GM23338 (cell line): ENCODE results near the gene PARP1. TPM values are rescaled to one million over a fixed set of nuclear protein-coding genes. Genes with fewer than 3 reads are reported as not detected.

Experiments used
- ATAC-seq: fragments of 200-7000 bp; cut with Tn5 transposase; 3 replicates; pipeline ENCODE4 v1.9.1; 2020
- DNase-seq: peaks from one replicate; pipeline ENCODE4 v3.0.0-alpha.2; 2015; ENCODE audit warnings: low spot score
- H2AFZ ChIP-seq: fragments of 200-600 bp; sonication (generic); 2 replicates; pipeline ENCODE4 v1.8.0; 2016; ENCODE audit warnings: antibody characterized with exemption, mild to moderate bottlenecking, moderate library complexity
- H3F3A ChIP-seq: fragments of 200-600 bp; sonication (generic); replicated peaks from 2 replicates; pipeline ENCODE4 v1.8.0; 2017; ENCODE audit warnings: antibody characterized with exemption, mixed run types, low read depth
- H3K27ac ChIP-seq: fragments of 200-600 bp; sonication (generic); 2 replicates; pipeline ENCODE4 v1.6.1; 2016; ENCODE audit warnings: low read depth
- H3K27me3 ChIP-seq: fragments of 200-600 bp; sonication (generic); 2 replicates; pipeline ENCODE4 v1.8.0; 2016; ENCODE audit warnings: mild to moderate bottlenecking, mixed run types, moderate library complexity; ENCODE audit not compliant: insufficient read depth
- H3K36me3 ChIP-seq: fragments of 200-600 bp; sonication (generic); 2 replicates; pipeline ENCODE4 v1.8.0; 2016; ENCODE audit warnings: mild to moderate bottlenecking; ENCODE audit not compliant: insufficient read depth
- H3K4me1 ChIP-seq: fragments of 200-600 bp; sonication (generic); 2 replicates; pipeline ENCODE4 v1.8.0; 2016; ENCODE audit warnings: mild to moderate bottlenecking, moderate library complexity; ENCODE audit not compliant: insufficient read depth
- H3K4me2 ChIP-seq: fragments of 200-600 bp; sonication (generic); 2 replicates; pipeline ENCODE4 v1.7.1; 2017; ENCODE audit warnings: mixed run types
- H3K4me3 ChIP-seq: fragments of 200-600 bp; sonication (generic); 2 replicates; pipeline ENCODE4 v1.6.1; 2016; ENCODE audit warnings: mixed run types
- H3K79me2 ChIP-seq: fragments of 200-600 bp; sonication (generic); replicated peaks from 2 replicates; pipeline ENCODE4 v1.8.0; 2017; ENCODE audit warnings: mild to moderate bottlenecking; ENCODE audit not compliant: insufficient read depth
- H3K9me2 ChIP-seq: fragments of 200-600 bp; sonication (generic); 2 replicates; pipeline ENCODE4 v1.8.0; 2017; ENCODE audit not compliant: insufficient read depth
- H4K20me1 ChIP-seq: fragments of 200-600 bp; sonication (generic); replicated peaks from 2 replicates; pipeline ENCODE4 v1.8.0; 2017; ENCODE audit warnings: mild to moderate bottlenecking; ENCODE audit not compliant: insufficient read depth
- H3K27ac Mint-ChIP-seq: 2 replicates; pipeline ENCODE4 v1.8.0; 2020; ENCODE audit warnings: inconsistent platforms, mild to moderate bottlenecking, moderate library complexity, mixed read lengths
- H3K27me3 Mint-ChIP-seq: 3 replicates; pipeline ENCODE4 v1.8.0; 2022; ENCODE audit warnings: low read depth, mild to moderate bottlenecking, moderate library complexity, mixed read lengths, inconsistent platforms; ENCODE audit not compliant: insufficient read depth, poor library complexity
- H3K36me3 Mint-ChIP-seq: 3 replicates; pipeline ENCODE4 v1.8.0; 2021; ENCODE audit warnings: low read depth, mild to moderate bottlenecking, inconsistent platforms, moderate library complexity, mixed read lengths
- H3K4me1 Mint-ChIP-seq: 3 replicates; pipeline ENCODE4 v1.8.0; 2020; ENCODE audit warnings: mild to moderate bottlenecking, inconsistent platforms, mixed read lengths
- H3K4me3 Mint-ChIP-seq: 3 replicates; pipeline ENCODE4 v1.8.0; 2021; ENCODE audit warnings: moderate library complexity, mild to moderate bottlenecking, inconsistent platforms, mixed read lengths
- H3K9me3 Mint-ChIP-seq: 3 replicates; pipeline ENCODE4 v1.8.0; 2020; ENCODE audit warnings: moderate library complexity, mild to moderate bottlenecking, inconsistent platforms, mixed read lengths
- CREB1 ChIP-seq: fragments of 250-450 bp; sonication (Bioruptor Pico); IDR thresholded peaks from 2 replicates; pipeline ENCODE4 v1.5.0; 2020; ENCODE audit warnings: low read depth, mild to moderate bottlenecking, moderate library complexity
- CTCF ChIP-seq, 2 experiments: fragments of 200-600 bp in 1 of 2; sonication (generic) in 1 of 2; conservative IDR thresholded peaks; 2 replicates each; pipeline versions ENCODE4 v1.5.1 to v1.6.1; 2016 to 2017; ENCODE audit warnings: antibody characterized with exemption in 2 of 2, low read depth in 2 of 2, mild to moderate bottlenecking in 2 of 2, moderate library complexity in 1 of 2
- EZH2 ChIP-seq: fragments of 200-600 bp; sonication (generic); IDR thresholded peaks from one replicate; pipeline ENCODE4 v1.8.0; 2017; ENCODE audit warnings: antibody characterized with exemption, mild to moderate bottlenecking, low read depth; ENCODE audit not compliant: unreplicated experiment
- EZH2phosphoT487 ChIP-seq: fragments of 200-600 bp; sonication (generic); IDR thresholded peaks from one replicate; pipeline ENCODE4 v1.8.1; 2018; ENCODE audit warnings: antibody characterized with exemption; ENCODE audit not compliant: unreplicated experiment
- JUNB ChIP-seq: IDR thresholded peaks from one replicate; pipeline ENCODE4 v1.6.1; 2016; ENCODE audit warnings: antibody characterized with exemption; ENCODE audit not compliant: unreplicated experiment
- NANOG ChIP-seq: IDR thresholded peaks from 2 replicates; pipeline ENCODE4 v1.6.1; 2016; ENCODE audit warnings: antibody characterized with exemption, borderline replicate concordance
- POLR2AphosphoS5 ChIP-seq: IDR thresholded peaks from 2 replicates; pipeline ENCODE4 v1.6.1; 2016; ENCODE audit warnings: antibody characterized with exemption, low read depth
- STAT1 ChIP-seq: IDR thresholded peaks from one replicate; pipeline ENCODE4 v1.6.1; 2016; ENCODE audit warnings: antibody characterized with exemption; ENCODE audit not compliant: unreplicated experiment
- ZNF114 ChIP-seq: fragments of 250-450 bp; sonication (Bioruptor Pico); IDR thresholded peaks from 2 replicates; pipeline ENCODE4 v1.5.0; 2020; ENCODE audit warnings: mild to moderate bottlenecking, moderate library complexity
- ZNF331 ChIP-seq: fragments of 250-450 bp; sonication (Bioruptor Pico); IDR thresholded peaks from 2 replicates; pipeline ENCODE4 v1.5.0; 2020; ENCODE audit warnings: low read depth, mild to moderate bottlenecking, moderate library complexity
- polyA plus RNA-seq: library from polyadenylated mRNA; unstranded; fragments of >200 nt; fragmentation: Nextera tagmentation; extraction: Ambion mirVana; gene quantifications from 2 replicates; pipeline ENCODE4 v1.2.1, GENCODE V29; 2016
- total RNA-seq: library from RNA; depleted of rRNA; stranded (reverse); fragments of >200 nt; shearing (Covaris generic); gene quantifications from 2 replicates; pipeline ENCODE4 v1.2.3, GENCODE V29; 2014
- TF ChIP-seq, protein P1 (sequence below): fragments of 250-450 bp; sonication (Bioruptor Pico); IDR thresholded peaks from 2 replicates; pipeline ENCODE4 v1.5.0; 2020; ENCODE audit warnings: mild to moderate bottlenecking, moderate library complexity
- TF ChIP-seq, protein P2 (sequence below): IDR thresholded peaks from one replicate; pipeline ENCODE4 v1.6.1; 2018; ENCODE audit warnings: antibody characterized with exemption; ENCODE audit not compliant: unreplicated experiment

The PARP1 gene
- total and polyA plus RNA-seq, 2 experiments from 2014 or later: 877 to 1,082 TPM

- no peaks in the 10 kb centered on the region for H3K4me1 Mint-ChIP-seq
- Histone ChIP-seq H3K79me2 (peaks cover 42% of the 10 kb centered on the region), H3K4me1 (no peaks in the 10 kb centered on the region), H3K9me2 (no peaks in the 10 kb centered on the region), H3K27ac (no peak overlapping the region), H3K4me3 (no peak overlapping the region), H2AFZ (no peak overlapping the region), H4K20me1 (peaks cover 52% of the 10 kb centered on the region), H3K27me3 (no peaks in the 10 kb centered on the region), H3K4me2 (no peak overlapping the region), H3K36me3 (peaks cover 84% of the 10 kb centered on the region), H3F3A (0 out of 2 replicates have a peak, but pooled peaks cover 3% of the 10 kb centered on the region)
- no peak for TF ChIP-seq EZH2
- TF ChIP-seq NANOG: no peak
- TF ChIP-seq ZNF114: no peak
- no peak for TF ChIP-seq POLR2AphosphoS5
- no peak for TF ChIP-seq STAT1
- TF ChIP-seq, protein P1, sequence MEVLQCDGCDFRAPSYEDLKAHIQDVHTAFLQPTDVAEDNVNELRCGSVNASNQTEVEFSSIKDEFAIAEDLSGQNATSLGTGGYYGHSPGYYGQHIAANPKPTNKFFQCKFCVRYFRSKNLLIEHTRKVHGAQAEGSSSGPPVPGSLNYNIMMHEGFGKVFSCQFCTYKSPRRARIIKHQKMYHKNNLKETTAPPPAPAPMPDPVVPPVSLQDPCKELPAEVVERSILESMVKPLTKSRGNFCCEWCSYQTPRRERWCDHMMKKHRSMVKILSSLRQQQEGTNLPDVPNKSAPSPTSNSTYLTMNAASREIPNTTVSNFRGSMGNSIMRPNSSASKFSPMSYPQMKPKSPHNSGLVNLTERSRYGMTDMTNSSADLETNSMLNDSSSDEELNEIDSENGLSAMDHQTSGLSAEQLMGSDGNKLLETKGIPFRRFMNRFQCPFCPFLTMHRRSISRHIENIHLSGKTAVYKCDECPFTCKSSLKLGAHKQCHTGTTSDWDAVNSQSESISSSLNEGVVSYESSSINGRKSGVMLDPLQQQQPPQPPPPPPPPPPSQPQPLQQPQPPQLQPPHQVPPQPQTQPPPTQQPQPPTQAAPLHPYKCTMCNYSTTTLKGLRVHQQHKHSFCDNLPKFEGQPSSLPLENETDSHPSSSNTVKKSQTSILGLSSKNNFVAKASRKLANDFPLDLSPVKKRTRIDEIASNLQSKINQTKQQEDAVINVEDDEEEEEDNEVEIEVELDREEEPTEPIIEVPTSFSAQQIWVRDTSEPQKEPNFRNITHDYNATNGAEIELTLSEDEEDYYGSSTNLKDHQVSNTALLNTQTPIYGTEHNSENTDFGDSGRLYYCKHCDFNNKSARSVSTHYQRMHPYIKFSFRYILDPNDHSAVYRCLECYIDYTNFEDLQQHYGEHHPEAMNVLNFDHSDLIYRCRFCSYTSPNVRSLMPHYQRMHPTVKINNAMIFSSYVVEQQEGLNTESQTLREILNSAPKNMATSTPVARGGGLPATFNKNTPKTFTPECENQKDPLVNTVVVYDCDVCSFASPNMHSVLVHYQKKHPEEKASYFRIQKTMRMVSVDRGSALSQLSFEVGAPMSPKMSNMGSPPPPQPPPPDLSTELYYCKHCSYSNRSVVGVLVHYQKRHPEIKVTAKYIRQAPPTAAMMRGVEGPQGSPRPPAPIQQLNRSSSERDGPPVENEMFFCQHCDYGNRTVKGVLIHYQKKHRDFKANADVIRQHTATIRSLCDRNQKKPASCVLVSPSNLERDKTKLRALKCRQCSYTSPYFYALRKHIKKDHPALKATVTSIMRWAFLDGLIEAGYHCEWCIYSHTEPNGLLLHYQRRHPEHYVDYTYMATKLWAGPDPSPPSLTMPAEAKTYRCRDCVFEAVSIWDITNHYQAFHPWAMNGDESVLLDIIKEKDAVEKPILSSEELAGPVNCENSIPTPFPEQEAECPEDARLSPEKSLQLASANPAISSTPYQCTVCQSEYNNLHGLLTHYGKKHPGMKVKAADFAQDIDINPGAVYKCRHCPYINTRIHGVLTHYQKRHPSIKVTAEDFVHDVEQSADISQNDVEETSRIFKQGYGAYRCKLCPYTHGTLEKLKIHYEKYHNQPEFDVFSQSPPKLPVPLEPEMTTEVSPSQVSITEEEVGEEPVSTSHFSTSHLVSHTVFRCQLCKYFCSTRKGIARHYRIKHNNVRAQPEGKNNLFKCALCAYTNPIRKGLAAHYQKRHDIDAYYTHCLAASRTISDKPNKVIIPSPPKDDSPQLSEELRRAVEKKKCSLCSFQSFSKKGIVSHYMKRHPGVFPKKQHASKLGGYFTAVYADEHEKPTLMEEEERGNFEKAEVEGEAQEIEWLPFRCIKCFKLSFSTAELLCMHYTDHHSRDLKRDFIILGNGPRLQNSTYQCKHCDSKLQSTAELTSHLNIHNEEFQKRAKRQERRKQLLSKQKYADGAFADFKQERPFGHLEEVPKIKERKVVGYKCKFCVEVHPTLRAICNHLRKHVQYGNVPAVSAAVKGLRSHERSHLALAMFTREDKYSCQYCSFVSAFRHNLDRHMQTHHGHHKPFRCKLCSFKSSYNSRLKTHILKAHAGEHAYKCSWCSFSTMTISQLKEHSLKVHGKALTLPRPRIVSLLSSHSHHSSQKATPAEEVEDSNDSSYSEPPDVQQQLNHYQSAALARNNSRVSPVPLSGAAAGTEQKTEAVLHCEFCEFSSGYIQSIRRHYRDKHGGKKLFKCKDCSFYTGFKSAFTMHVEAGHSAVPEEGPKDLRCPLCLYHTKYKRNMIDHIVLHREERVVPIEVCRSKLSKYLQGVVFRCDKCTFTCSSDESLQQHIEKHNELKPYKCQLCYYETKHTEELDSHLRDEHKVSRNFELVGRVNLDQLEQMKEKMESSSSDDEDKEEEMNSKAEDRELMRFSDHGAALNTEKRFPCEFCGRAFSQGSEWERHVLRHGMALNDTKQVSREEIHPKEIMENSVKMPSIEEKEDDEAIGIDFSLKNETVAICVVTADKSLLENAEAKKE: no peak
- no peak for TF ChIP-seq JUNB
- TF ChIP-seq, protein P2, sequence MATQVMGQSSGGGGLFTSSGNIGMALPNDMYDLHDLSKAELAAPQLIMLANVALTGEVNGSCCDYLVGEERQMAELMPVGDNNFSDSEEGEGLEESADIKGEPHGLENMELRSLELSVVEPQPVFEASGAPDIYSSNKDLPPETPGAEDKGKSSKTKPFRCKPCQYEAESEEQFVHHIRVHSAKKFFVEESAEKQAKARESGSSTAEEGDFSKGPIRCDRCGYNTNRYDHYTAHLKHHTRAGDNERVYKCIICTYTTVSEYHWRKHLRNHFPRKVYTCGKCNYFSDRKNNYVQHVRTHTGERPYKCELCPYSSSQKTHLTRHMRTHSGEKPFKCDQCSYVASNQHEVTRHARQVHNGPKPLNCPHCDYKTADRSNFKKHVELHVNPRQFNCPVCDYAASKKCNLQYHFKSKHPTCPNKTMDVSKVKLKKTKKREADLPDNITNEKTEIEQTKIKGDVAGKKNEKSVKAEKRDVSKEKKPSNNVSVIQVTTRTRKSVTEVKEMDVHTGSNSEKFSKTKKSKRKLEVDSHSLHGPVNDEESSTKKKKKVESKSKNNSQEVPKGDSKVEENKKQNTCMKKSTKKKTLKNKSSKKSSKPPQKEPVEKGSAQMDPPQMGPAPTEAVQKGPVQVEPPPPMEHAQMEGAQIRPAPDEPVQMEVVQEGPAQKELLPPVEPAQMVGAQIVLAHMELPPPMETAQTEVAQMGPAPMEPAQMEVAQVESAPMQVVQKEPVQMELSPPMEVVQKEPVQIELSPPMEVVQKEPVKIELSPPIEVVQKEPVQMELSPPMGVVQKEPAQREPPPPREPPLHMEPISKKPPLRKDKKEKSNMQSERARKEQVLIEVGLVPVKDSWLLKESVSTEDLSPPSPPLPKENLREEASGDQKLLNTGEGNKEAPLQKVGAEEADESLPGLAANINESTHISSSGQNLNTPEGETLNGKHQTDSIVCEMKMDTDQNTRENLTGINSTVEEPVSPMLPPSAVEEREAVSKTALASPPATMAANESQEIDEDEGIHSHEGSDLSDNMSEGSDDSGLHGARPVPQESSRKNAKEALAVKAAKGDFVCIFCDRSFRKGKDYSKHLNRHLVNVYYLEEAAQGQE: no peak
- no peak for TF ChIP-seq CREB1 (CRISPR knock-in tag)
- no peak for TF ChIP-seq ZNF331
- TF ChIP-seq EZH2phosphoT487: no peak
- TF ChIP-seq CTCF (conservative IDR thresholded peaks at IDR 0.05; ENCODE audit: low read depth in 2 of 2): no peak
- peaks cover 95% of the 10 kb centered on the region for H3K36me3 Mint-ChIP-seq
- H3K27ac Mint-ChIP-seq: no peak overlapping the region
- H3K4me3 Mint-ChIP-seq: no peak overlapping the region
- DNase-seq (no peak), ATAC-seq (no peak)
- H3K9me3 Mint-ChIP-seq: no peaks in the 10 kb centered on the region
- H3K27me3 Mint-ChIP-seq: no peaks in the 10 kb centered on the region
Observed at GRCh38 chr1:226388131-226388530, 19.8 kb downstream of the PARP1 start.
